Keratinocyte (primary cell): ENCODE results near the gene RIMS1. TPM values are rescaled to one million over a fixed set of nuclear protein-coding genes. Genes with fewer than 3 reads are reported as not detected.

Experiments
- DNase-seq: peaks from one replicate; pipeline ENCODE4 v3.0.0-alpha.2; 2011; ENCODE audit warnings: low read depth, missing footprints, low spot score
- FAIRE-seq: peaks from 2 replicates; lab custom pipeline; 2011; peaks lifted over from hg19 to GRCh38; lab: Jason Lieb, UNC
- H2AFZ ChIP-seq: 2 replicates; pipeline ENCODE4 v1.6.0; 2012; ENCODE audit warnings: low read length, control low read depth, inconsistent platforms; ENCODE audit not compliant: control insufficient read depth
- H3K27ac ChIP-seq: 2 replicates; pipeline ENCODE4 v1.5.1; 2011; ENCODE audit warnings: low read length; ENCODE audit not compliant: control insufficient read depth, insufficient read depth
- H3K27me3 ChIP-seq: 3 replicates; pipeline ENCODE4 v1.6.0; 2011; ENCODE audit warnings: low read length; ENCODE audit not compliant: control insufficient read depth, insufficient read depth; ENCODE audit errors: extremely low read depth
- H3K36me3 ChIP-seq, 2 experiments: 2 replicates in 1 of 2; 3 replicates in 1 of 2; pipeline ENCODE4 v1.5.1; 2011; ENCODE audit warnings: low read length in 2 of 2, mild to moderate bottlenecking in 1 of 2; ENCODE audit not compliant: control insufficient read depth in 2 of 2, insufficient read depth in 2 of 2; ENCODE audit errors: extremely low read depth in 1 of 2
- H3K4me1 ChIP-seq: 3 replicates; pipeline ENCODE4 v1.5.1; 2011; ENCODE audit warnings: low read length; ENCODE audit not compliant: control insufficient read depth, insufficient read depth; ENCODE audit errors: extremely low read depth
- H3K4me2 ChIP-seq: 3 replicates; pipeline ENCODE4 v1.6.0; 2011; ENCODE audit warnings: low read depth, low read length; ENCODE audit not compliant: control insufficient read depth, insufficient read depth; ENCODE audit errors: extremely low read depth
- H3K4me3 ChIP-seq, 3 experiments: fragments of 200-600 bp in 1 of 3; sonication (generic) in 1 of 3; 2 replicates in 2 of 3; 3 replicates in 1 of 3; pipeline ENCODE4 v1.5.1; 2011 to 2016; ENCODE audit warnings: low read length in 3 of 3, mild to moderate bottlenecking in 3 of 3, control low read depth in 2 of 3, inconsistent platforms in 1 of 3, low read depth in 1 of 3, mixed read lengths in 1 of 3, mixed run types in 1 of 3, moderate library complexity in 1 of 3; ENCODE audit not compliant: control insufficient read depth in 2 of 3, insufficient read depth in 2 of 3; ENCODE audit errors: extremely low read depth in 1 of 3
- H3K79me2 ChIP-seq: 2 replicates; pipeline ENCODE4 v1.6.0; 2012; ENCODE audit warnings: low read length; ENCODE audit not compliant: control insufficient read depth, insufficient read depth
- H3K9ac ChIP-seq: 3 replicates; pipeline ENCODE4 v1.6.0; 2011; ENCODE audit warnings: low read length; ENCODE audit not compliant: control insufficient read depth, insufficient read depth; ENCODE audit errors: extremely low read depth
- H3K9me1 ChIP-seq: 3 replicates; pipeline ENCODE4 v1.6.0; 2011; ENCODE audit warnings: low read length; ENCODE audit not compliant: control insufficient read depth, insufficient read depth; ENCODE audit errors: extremely low read depth
- H3K9me3 ChIP-seq: 2 replicates; pipeline ENCODE4 v1.5.1; 2012; ENCODE audit warnings: low read depth, low read length; ENCODE audit not compliant: control insufficient read depth
- H4K20me1 ChIP-seq: 3 replicates; pipeline ENCODE4 v1.6.0; 2011; ENCODE audit warnings: low read length; ENCODE audit not compliant: control insufficient read depth, insufficient read depth; ENCODE audit errors: extremely low read depth
- CTCF ChIP-seq, 3 experiments: IDR thresholded peaks in 1 of 3; conservative IDR thresholded peaks in 1 of 3; optimal IDR thresholded peaks in 1 of 3; 2 replicates in 2 of 3; 3 replicates in 1 of 3; pipeline versions ENCODE3 to v1.5.1; 2011; ENCODE audit warnings: low read length in 3 of 3, mild to moderate bottlenecking in 3 of 3, moderate library complexity in 2 of 3, control low read depth in 1 of 3, inconsistent platforms in 1 of 3; ENCODE audit not compliant: insufficient read depth in 2 of 3; ENCODE audit errors: extremely low read depth in 1 of 3
- EZH2 ChIP-seq: IDR thresholded peaks from one replicate; pipeline ENCODE4 v1.6.1; 2012; ENCODE audit warnings: inconsistent platforms, mild to moderate bottlenecking, low read length, moderate library complexity
- dilution Hi-C: fragments of 300-500 bp; cut with MboI; formaldehyde crosslinking; loops from one replicate; pipeline ENCODE4 v1.7.0; 2020; ENCODE audit warnings: low sequenced_read_pairs; ENCODE audit not compliant: extremely low pct_ligation_motif_present
- polyA plus RNA-seq, 5 experiments: library from polyadenylated mRNA; depleted of rRNA in 3 of 5; stranded (reverse) in 3 of 5; stranded (forward) in 1 of 5; unstranded in 1 of 5; fragments of >200 nt; gene quantifications; 1 replicate in 1 of 5; 2 replicates in 3 of 5; 3 replicates in 1 of 5; pipeline versions ENCODE4 v1.2.1 to v1.2.3, GENCODE V29; 2011 to 2012; ENCODE audit warnings: missing spikeins in 2 of 5, low read depth in 1 of 5, low replicate concordance in 1 of 5

Gene RIMS1
- polyA plus RNA-seq, 1 donor (not counting 4 experiments of a cell fraction or from before 2014, with no cell fraction given), result not detected

- Histone ChIP-seq H3K4me2 (no peak overlapping the region), H3K4me1 (no peaks in the 10 kb centered on the region), H4K20me1 (no peaks in the 10 kb centered on the region), H3K79me2 (no peaks in the 10 kb centered on the region), H3K27me3 (no peaks in the 10 kb centered on the region), H3K9me1 (no peaks in the 10 kb centered on the region), H3K9ac (no peak overlapping the region), H3K4me3 (no peak overlapping the region), H3K9me3 (no peaks in the 10 kb centered on the region), H3K27ac (no peak overlapping the region), H2AFZ (no peak overlapping the region), H3K36me3 (no peaks in the 10 kb centered on the region)
- FAIRE-seq, result no peak
- dilution Hi-C loops, result no loop called here
- DNase-seq, result no peak
- TF ChIP-seq CTCF (optimal IDR thresholded peaks at IDR 0.05 in 1 of 3, IDR thresholded peaks at IDR 0.05 in 1 of 3, conservative IDR thresholded peaks at IDR 0.05 in 1 of 3; ENCODE audit: extremely low read depth in 1 of 3, insufficient read depth in 2 of 3, low read length in 3 of 3) (no peak), EZH2 (no peak)
Observed at GRCh38 chr6:71900642-71901041, 14.3 kb downstream of the RIMS1 start.

- no peak for DNase-seq
- H3K4me2 ChIP-seq, result no peak overlapping the region
- TF ChIP-seq EZH2 (no peak), CTCF (optimal IDR thresholded peaks at IDR 0.05 in 1 of 3, IDR thresholded peaks at IDR 0.05 in 1 of 3, conservative IDR thresholded peaks at IDR 0.05 in 1 of 3; ENCODE audit: extremely low read depth in 1 of 3, insufficient read depth in 2 of 3, low read length in 3 of 3) (no peak)
- H2AFZ ChIP-seq, result no peak overlapping the region
- H3K9me1 ChIP-seq, result no peaks in the 10 kb centered on the region
- no peaks in the 10 kb centered on the region for H3K27me3 ChIP-seq
- H3K36me3 ChIP-seq, result no peaks in the 10 kb centered on the region
- H3K4me3 ChIP-seq, result no peak overlapping the region
- no peaks in the 10 kb centered on the region for H3K79me2 ChIP-seq
- dilution Hi-C loops, result no loop called here
- H3K9me3 ChIP-seq, result no peaks in the 10 kb centered on the region
- no peaks in the 10 kb centered on the region for H4K20me1 ChIP-seq
- H3K27ac ChIP-seq, result no peak overlapping the region
- no peak for FAIRE-seq
- no peak overlapping the region for H3K9ac ChIP-seq
- no peaks in the 10 kb centered on the region for H3K4me1 ChIP-seq
Observed at GRCh38 chr6:71902261-71902660, 15.9 kb downstream of the RIMS1 start.
